Duodenal mucosa (tissue), 2 donors: Measurements from ENCODE around the gene GPC5.

ENCODE experiments used
- H3K27ac ChIP-seq: one replicate; pipeline ENCODE4 v1.7.0; 2013; ENCODE audit warnings: low read depth, low read length
- H3K27me3 ChIP-seq, 2 donors: one replicate each; pipeline ENCODE4 v1.7.0; 2013; ENCODE audit warnings: low read length in 2 of 2, control low read depth in 1 of 2; ENCODE audit not compliant: insufficient read depth in 2 of 2, control insufficient read depth in 1 of 2
- H3K36me3 ChIP-seq, 2 donors: one replicate each; pipeline ENCODE4 v1.7.0; 2013; ENCODE audit warnings: low read length in 2 of 2, control low read depth in 1 of 2; ENCODE audit not compliant: insufficient read depth in 2 of 2, control insufficient read depth in 1 of 2
- H3K4me1 ChIP-seq, 2 donors: one replicate each; pipeline ENCODE4 v1.7.0; 2013; ENCODE audit warnings: low read length in 2 of 2, control low read depth in 1 of 2; ENCODE audit not compliant: insufficient read depth in 2 of 2, control insufficient read depth in 1 of 2
- H3K4me3 ChIP-seq, 2 donors: one replicate each; pipeline ENCODE4 v1.7.0; 2013; ENCODE audit warnings: low read length in 2 of 2, low read depth in 1 of 2
- H3K9ac ChIP-seq, 2 donors: one replicate each; pipeline ENCODE4 v1.7.0; 2013; ENCODE audit warnings: low read length in 2 of 2, low read depth in 1 of 2
- H3K9me3 ChIP-seq, 2 donors: one replicate each; pipeline ENCODE4 v1.7.0; 2013; ENCODE audit warnings: low read length in 2 of 2, control low read depth in 1 of 2; ENCODE audit not compliant: control insufficient read depth in 1 of 2

The GPC5 gene

DNA sequence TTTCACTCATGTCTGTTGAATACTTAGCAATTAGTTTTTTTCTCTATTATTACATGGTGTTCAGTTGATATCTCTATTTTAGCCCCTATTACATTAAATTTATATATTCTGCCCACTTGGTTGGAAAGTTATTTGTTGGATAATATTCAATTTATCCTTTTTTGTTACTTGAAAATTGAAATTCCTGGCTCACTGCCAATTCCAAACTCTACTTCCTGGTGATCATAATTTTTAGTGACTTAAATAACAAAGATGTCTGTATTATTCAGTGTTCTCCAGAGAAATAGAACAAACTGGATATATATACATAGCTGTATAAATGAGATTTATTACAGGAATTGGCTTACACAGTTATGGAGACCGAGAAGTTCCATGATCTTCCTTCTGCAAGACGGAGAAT lies 93.6 kb downstream of the GPC5 start:
- H3K27ac ChIP-seq, result no peak overlapping the region
- H3K27me3 ChIP-seq, result no peaks in the 10 kb centered on the region
- no peaks in the 10 kb centered on the region for H3K4me1 ChIP-seq
- no peaks in the 10 kb centered on the region for H3K36me3 ChIP-seq
- no peak overlapping the region for H3K9ac ChIP-seq
- H3K4me3 ChIP-seq, result no peak overlapping the region
- no peaks in the 10 kb centered on the region for H3K9me3 ChIP-seq

DNA sequence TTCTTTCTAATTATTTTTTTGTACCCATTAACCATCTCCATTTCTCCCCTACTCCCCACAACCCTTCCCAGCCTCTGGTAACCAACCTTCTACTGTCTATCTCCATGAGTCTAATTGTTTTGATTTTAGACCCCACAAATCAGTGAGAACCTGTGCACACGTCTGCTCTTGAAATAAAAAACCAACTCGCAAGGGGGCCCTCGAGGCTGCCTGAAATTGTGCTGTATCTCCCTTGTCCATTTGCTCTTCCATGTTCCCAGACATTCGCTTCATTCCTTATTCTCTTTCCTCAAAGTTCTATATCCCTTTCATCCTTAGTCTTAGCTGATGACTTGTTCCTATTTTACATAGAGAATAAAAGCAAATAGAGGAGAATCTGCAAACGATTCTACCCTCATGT lies 95.0 kb downstream of the GPC5 start:
- Histone ChIP-seq H3K9ac (no peak overlapping the region), H3K4me1 (no peaks in the 10 kb centered on the region), H3K36me3 (no peaks in the 10 kb centered on the region), H3K9me3 (no peaks in the 10 kb centered on the region), H3K4me3 (no peak overlapping the region), H3K27me3 (no peaks in the 10 kb centered on the region), H3K27ac (no peak overlapping the region)

GRCh38 chr13:91498298-91498697 lies 99.9 kb downstream of the GPC5 start:
- H3K27me3 ChIP-seq, result no peaks in the 10 kb centered on the region
- H3K9me3 ChIP-seq, result no peaks in the 10 kb centered on the region
- H3K9ac ChIP-seq, result no peak overlapping the region
- no peak overlapping the region for H3K4me3 ChIP-seq
- H3K4me1 ChIP-seq, result no peaks in the 10 kb centered on the region
- no peaks in the 10 kb centered on the region for H3K36me3 ChIP-seq
- H3K27ac ChIP-seq, result no peak overlapping the region

GRCh38 chr13:91504216-91504615 lies 105.8 kb downstream of the GPC5 start:
- H3K9me3 ChIP-seq, result no peaks in the 10 kb centered on the region
- H3K4me1 ChIP-seq, result no peaks in the 10 kb centered on the region
- H3K36me3 ChIP-seq, result no peaks in the 10 kb centered on the region
- H3K27me3 ChIP-seq, result no peaks in the 10 kb centered on the region
- H3K27ac ChIP-seq, result no peak overlapping the region
- no peak overlapping the region for H3K9ac ChIP-seq
- no peak overlapping the region for H3K4me3 ChIP-seq

GRCh38 chr13:91506759-91507158 lies 108.3 kb downstream of the GPC5 start:
- Histone ChIP-seq H3K36me3 (no peaks in the 10 kb centered on the region), H3K4me1 (no peaks in the 10 kb centered on the region), H3K9me3 (no peaks in the 10 kb centered on the region), H3K4me3 (no peak overlapping the region), H3K9ac (no peak overlapping the region), H3K27ac (no peak overlapping the region), H3K27me3 (no peaks in the 10 kb centered on the region)

DNA sequence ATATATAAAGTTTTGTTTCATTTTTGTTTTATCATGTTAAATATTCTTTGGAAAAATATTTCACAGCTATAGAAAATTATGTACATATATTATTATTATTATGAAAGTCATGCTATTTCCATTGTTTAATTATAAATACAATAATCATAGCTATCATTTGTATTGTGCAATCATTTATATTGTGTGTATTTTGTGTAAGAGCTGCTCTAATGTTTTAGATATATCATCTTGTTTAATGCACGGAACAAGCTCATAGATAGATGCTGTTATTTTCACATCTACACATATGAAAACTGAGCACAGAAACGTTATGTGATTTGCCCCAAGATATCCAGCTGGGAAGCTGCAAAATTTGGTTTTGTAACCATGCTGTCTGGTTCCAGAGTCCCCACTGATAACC lies 111.6 kb downstream of the GPC5 start:
- Histone ChIP-seq H3K27me3 (no peaks in the 10 kb centered on the region), H3K4me3 (no peak overlapping the region), H3K4me1 (no peaks in the 10 kb centered on the region), H3K36me3 (no peaks in the 10 kb centered on the region), H3K9me3 (no peaks in the 10 kb centered on the region), H3K9ac (no peak overlapping the region), H3K27ac (no peak overlapping the region)

DNA sequence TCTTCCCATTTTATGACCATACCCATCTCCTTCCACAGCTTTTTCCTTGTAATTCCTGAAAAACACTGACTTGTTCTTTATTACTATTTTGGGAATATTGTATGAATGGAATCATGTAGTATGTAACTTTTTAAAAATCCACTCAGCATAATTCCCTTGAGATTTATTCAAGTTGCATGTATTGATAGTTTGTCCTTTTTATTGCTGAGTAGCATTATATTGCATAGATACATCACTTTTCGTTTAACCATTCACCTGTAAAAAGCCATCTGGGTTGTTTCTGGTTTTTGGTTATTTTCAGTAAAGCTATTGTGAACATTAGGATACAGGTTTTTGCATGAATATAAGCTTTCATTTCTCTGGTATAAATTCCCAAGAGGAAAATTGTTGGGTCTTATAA lies 115.4 kb downstream of the GPC5 start:
- Histone ChIP-seq H3K4me1 (no peaks in the 10 kb centered on the region), H3K27me3 (no peaks in the 10 kb centered on the region), H3K9me3 (no peaks in the 10 kb centered on the region), H3K36me3 (no peaks in the 10 kb centered on the region), H3K4me3 (no peak overlapping the region), H3K27ac (no peak overlapping the region), H3K9ac (no peak overlapping the region)

- Histone ChIP-seq H3K36me3 (no peaks in the 10 kb centered on the region), H3K9me3 (no peaks in the 10 kb centered on the region), H3K27me3 (no peaks in the 10 kb centered on the region), H3K27ac (no peak overlapping the region), H3K4me3 (no peak overlapping the region), H3K9ac (no peak overlapping the region), H3K4me1 (no peaks in the 10 kb centered on the region)
These were observed 118.4 kb downstream of the GPC5 start for GRCh38 chr13:91516799-91517198.

DNA sequence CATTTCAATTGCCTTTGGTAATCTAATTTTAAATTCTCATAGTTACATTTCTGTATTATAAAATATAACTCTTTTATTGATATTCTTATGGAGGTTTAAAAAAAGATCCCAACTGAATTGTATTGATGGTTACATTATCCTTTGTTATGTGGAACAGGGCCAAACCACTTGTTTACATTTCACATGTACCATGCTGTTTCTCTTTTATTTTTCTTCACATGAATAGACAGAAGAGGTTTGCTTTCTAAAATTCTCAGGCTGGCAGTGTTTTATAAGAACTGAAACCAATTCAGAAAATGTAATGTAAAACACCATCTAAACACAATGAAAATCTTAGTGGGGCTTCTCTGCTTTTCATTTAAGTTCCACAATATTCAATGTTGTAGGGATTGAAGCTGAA lies 122.5 kb downstream of the GPC5 start:
- H3K27me3 ChIP-seq, result no peaks in the 10 kb centered on the region
- no peaks in the 10 kb centered on the region for H3K36me3 ChIP-seq
- H3K9me3 ChIP-seq, result no peaks in the 10 kb centered on the region
- H3K4me1 ChIP-seq, result no peaks in the 10 kb centered on the region
- H3K9ac ChIP-seq, result no peak overlapping the region
- H3K4me3 ChIP-seq, result no peak overlapping the region
- no peak overlapping the region for H3K27ac ChIP-seq

DNA sequence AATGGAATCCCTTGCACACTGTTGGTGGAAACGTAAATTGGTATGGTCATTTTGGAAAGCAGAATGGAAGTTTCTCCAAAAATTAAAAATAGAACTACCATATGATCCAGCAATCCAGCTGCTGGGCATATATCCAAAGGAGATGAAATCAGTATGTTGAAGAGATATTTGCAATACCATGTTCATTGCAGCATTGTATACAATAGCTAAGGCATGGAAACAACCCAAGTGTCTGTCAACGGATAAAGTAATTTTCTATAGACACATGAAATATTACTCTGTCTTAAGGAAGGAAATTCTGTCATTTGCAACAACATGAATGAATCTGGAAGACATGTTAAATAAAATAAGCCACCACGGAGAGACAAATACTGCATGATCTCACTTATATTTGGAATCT lies 124.7 kb downstream of the GPC5 start:
- Histone ChIP-seq H3K9ac (no peak overlapping the region), H3K27me3 (no peaks in the 10 kb centered on the region), H3K27ac (no peak overlapping the region), H3K9me3 (no peaks in the 10 kb centered on the region), H3K4me3 (no peak overlapping the region), H3K36me3 (no peaks in the 10 kb centered on the region), H3K4me1 (no peaks in the 10 kb centered on the region)

- H3K36me3 ChIP-seq, result no peaks in the 10 kb centered on the region
- no peaks in the 10 kb centered on the region for H3K4me1 ChIP-seq
- no peak overlapping the region for H3K27ac ChIP-seq
These were observed 128.2 kb downstream of the GPC5 start for GRCh38 chr13:91526543-91527033.

More at GRCh38 chr13:91526543-91527033, 128.2 kb downstream of the GPC5 start:
- Histone ChIP-seq H3K4me3 (no peak overlapping the region), H3K27me3 (no peaks in the 10 kb centered on the region), H3K9ac (no peak overlapping the region), H3K9me3 (no peaks in the 10 kb centered on the region)
